B cell (primary cell): ENCODE results near the gene KRT80. TPM values are rescaled to one million over a fixed set of nuclear protein-coding genes. Genes with fewer than 3 reads are reported as not detected.

Source experiments
- ATAC-seq: fragments of 200-7000 bp; cut with Tn5 transposase; one replicate; pipeline ENCODE4 v1.10.0; 2021; ENCODE audit warnings: low read depth, mild to moderate bottlenecking, moderate number of reproducible peaks, moderate library complexity
- CTCF ChIA-PET: fragments of 350-600 bp; sonication (Branson Sonifier 250); formaldehyde crosslinking; loops from one replicate; lab custom pipeline; 2021; ENCODE audit warnings: antibody characterized with exemption, inconsistent platforms; lab: Charles Lee
- POLR2A ChIA-PET: fragments of 350-600 bp; sonication (Branson Sonifier 250); formaldehyde crosslinking; loops from one replicate; lab custom pipeline; 2021; ENCODE audit warnings: antibody characterized with exemption; lab: Charles Lee
- DNase-seq: peaks from one replicate; pipeline ENCODE4 v3.0.0; 2013
- H2AFZ ChIP-seq: 2 replicates; pipeline ENCODE4 v1.6.1; 2012; ENCODE audit warnings: mild to moderate bottlenecking, low read depth, low read length; ENCODE audit not compliant: insufficient read depth, poor library complexity, severe bottlenecking
- H3K27ac ChIP-seq, 2 donors: 1 replicate in 1 of 2; 2 replicates in 1 of 2; pipeline ENCODE4 v1.5.1; 2012 to 2013; ENCODE audit warnings: low read length in 2 of 2, mild to moderate bottlenecking in 2 of 2, moderate library complexity in 1 of 2
- H3K27me3 ChIP-seq, 4 experiments: fragments of 200-600 bp in 1 of 4; sonication (generic) in 1 of 4; replicated peaks in 1 of 4; 1 replicate in 2 of 4; 2 replicates in 2 of 4; pipeline versions ENCODE4 v1.6.1 to v1.7.0; 2013 to 2016; ENCODE audit warnings: low read length in 3 of 4, mild to moderate bottlenecking in 2 of 4, mixed read lengths in 1 of 4, moderate library complexity in 1 of 4; ENCODE audit not compliant: insufficient read depth in 4 of 4, control insufficient read depth in 3 of 4; ENCODE audit errors: control extremely low read depth in 1 of 4
- H3K36me3 ChIP-seq, 2 experiments: replicated peaks in 1 of 2; 1 replicate in 1 of 2; 2 replicates in 1 of 2; pipeline versions ENCODE4 v1.6.1 to v1.7.1; 2013; ENCODE audit warnings: low read length in 1 of 2; ENCODE audit not compliant: insufficient read depth in 2 of 2, control insufficient read depth in 1 of 2; ENCODE audit errors: control extremely low read depth in 1 of 2, extremely low read depth in 1 of 2
- H3K4me1 ChIP-seq, 2 donors: fragments of 200-600 bp in 1 of 2; sonication (generic) in 1 of 2; 1 replicate in 1 of 2; 2 replicates in 1 of 2; pipeline versions ENCODE4 v1.5.1 to v1.6.1; 2013 to 2017; ENCODE audit warnings: low read length in 2 of 2; ENCODE audit not compliant: control insufficient read depth in 2 of 2, insufficient read depth in 2 of 2
- H3K4me2 ChIP-seq: replicated peaks from 2 replicates; pipeline ENCODE3; 2012; ENCODE audit warnings: mild to moderate bottlenecking, low read depth, low read length; ENCODE audit not compliant: poor library complexity, severe bottlenecking
- H3K4me3 ChIP-seq, 5 experiments: fragments of 200-600 bp in 1 of 5; sonication (generic) in 1 of 5; 1 replicate in 3 of 5; 2 replicates in 2 of 5; pipeline versions ENCODE4 v1.5.1 to v1.7.0; 2011 to 2016; ENCODE audit warnings: low read length in 4 of 5, mild to moderate bottlenecking in 4 of 5, low read depth in 2 of 5, control low read depth in 1 of 5, moderate library complexity in 1 of 5; ENCODE audit not compliant: insufficient read depth in 1 of 5; ENCODE audit errors: control extremely low read depth in 1 of 5, extremely low read depth in 1 of 5
- H3K79me2 ChIP-seq: fragments of 200-600 bp; sonication (generic); one replicate; pipeline ENCODE4 v1.6.0; 2016; ENCODE audit warnings: low read length; ENCODE audit not compliant: control insufficient read depth, insufficient read depth
- H3K9ac ChIP-seq: fragments of 200-600 bp; sonication (generic); 2 replicates; pipeline ENCODE4 v1.6.1; 2017; ENCODE audit warnings: mild to moderate bottlenecking, low read length, moderate library complexity
- H3K9me3 ChIP-seq, 3 donors: one replicate each; pipeline versions ENCODE4 v1.6.1 to v1.7.1; 2013; ENCODE audit warnings: low read length in 2 of 3; ENCODE audit not compliant: control insufficient read depth in 2 of 3, insufficient read depth in 1 of 3; ENCODE audit errors: control extremely low read depth in 1 of 3
- H4K20me1 ChIP-seq: 2 replicates; pipeline ENCODE4 v1.6.0; 2012; ENCODE audit warnings: mild to moderate bottlenecking, low read length; ENCODE audit not compliant: insufficient read depth, control insufficient read depth, poor library complexity, severe bottlenecking
- H3K27ac Mint-ChIP-seq: one replicate; pipeline ENCODE4 v1.8.0; 2021; ENCODE audit warnings: mixed read lengths
- H3K27me3 Mint-ChIP-seq: one replicate; pipeline ENCODE4 v1.8.0; 2021; ENCODE audit warnings: mixed read lengths
- H3K4me1 Mint-ChIP-seq: one replicate; pipeline ENCODE4 v1.8.0; 2021; ENCODE audit warnings: mixed read lengths
- H3K4me3 Mint-ChIP-seq: one replicate; pipeline ENCODE4 v1.8.0; 2021; ENCODE audit warnings: mixed read lengths
- H3K9me3 Mint-ChIP-seq: one replicate; pipeline ENCODE4 v1.8.0; 2022; ENCODE audit warnings: mixed read lengths; ENCODE audit not compliant: insufficient read depth
- EZH2 ChIP-seq: IDR thresholded peaks from 2 replicates; pipeline ENCODE4 v1.6.1; 2012; ENCODE audit warnings: borderline replicate concordance, low read depth, mild to moderate bottlenecking, moderate library complexity, low read length; ENCODE audit not compliant: insufficient read depth, poor library complexity, severe bottlenecking
- WGBS: methylation state at CpG from one replicate; pipeline ENCODE4 v1.1.5; 2013; ENCODE audit warnings: missing lambda C conversion rate; ENCODE audit not compliant: insufficient coverage; 5-methylcytosine and 5-hydroxymethylcytosine counted together
- intact Hi-C: fragments of 100-400 bp; cut with micrococcal nuclease; formaldehyde crosslinking; loops from one replicate; pipeline ENCODE4 v1.10.0; 2022
- polyA plus RNA-seq: library from polyadenylated mRNA; depleted of rRNA; stranded (reverse); fragments of >200 nt; gene quantifications from 2 replicates; pipeline ENCODE4 v1.2.3, GENCODE V29; 2012
- total RNA-seq, 2 donors: library from RNA; stranded (reverse); fragments of 120-200 nt in 1 of 2; gene quantifications; 1 replicate in 1 of 2; 2 replicates in 1 of 2; pipeline versions ENCODE4 v1.2.3 to v1.2.4, GENCODE V29; 2013 to 2022
- TF ChIP-seq, protein P1 (sequence below): fragments of 200-600 bp; IDR thresholded peaks from one replicate; pipeline ENCODE4 v1.8.0; 2022; ENCODE audit warnings: antibody characterized with exemption, mild to moderate bottlenecking

KRT80 gene
- total and polyA plus RNA-seq, 2 donors (not counting 1 experiment from before 2014, with no cell fraction given), result not detected

- Histone ChIP-seq H3K4me1 (peaks cover 3 to 18% of the 10 kb centered on the region in 2 donors), H3K9ac (no peak overlapping the region), H3K79me2 (no peaks in the 10 kb centered on the region), H3K4me3 (no peak overlapping the region), H2AFZ (no peak overlapping the region), H3K36me3 (no peaks in the 10 kb centered on the region), H3K4me2 (no peak overlapping the region), H3K27ac (no peak overlapping the region), H4K20me1 (no peaks in the 10 kb centered on the region), H3K27me3 (peaks cover 0 to 12% (median 0%) of the 10 kb centered on the region in 4 experiments), H3K9me3 (peaks cover 0 to 8% (median 0%) of the 10 kb centered on the region in 3 donors)
- TF ChIP-seq, protein P1, sequence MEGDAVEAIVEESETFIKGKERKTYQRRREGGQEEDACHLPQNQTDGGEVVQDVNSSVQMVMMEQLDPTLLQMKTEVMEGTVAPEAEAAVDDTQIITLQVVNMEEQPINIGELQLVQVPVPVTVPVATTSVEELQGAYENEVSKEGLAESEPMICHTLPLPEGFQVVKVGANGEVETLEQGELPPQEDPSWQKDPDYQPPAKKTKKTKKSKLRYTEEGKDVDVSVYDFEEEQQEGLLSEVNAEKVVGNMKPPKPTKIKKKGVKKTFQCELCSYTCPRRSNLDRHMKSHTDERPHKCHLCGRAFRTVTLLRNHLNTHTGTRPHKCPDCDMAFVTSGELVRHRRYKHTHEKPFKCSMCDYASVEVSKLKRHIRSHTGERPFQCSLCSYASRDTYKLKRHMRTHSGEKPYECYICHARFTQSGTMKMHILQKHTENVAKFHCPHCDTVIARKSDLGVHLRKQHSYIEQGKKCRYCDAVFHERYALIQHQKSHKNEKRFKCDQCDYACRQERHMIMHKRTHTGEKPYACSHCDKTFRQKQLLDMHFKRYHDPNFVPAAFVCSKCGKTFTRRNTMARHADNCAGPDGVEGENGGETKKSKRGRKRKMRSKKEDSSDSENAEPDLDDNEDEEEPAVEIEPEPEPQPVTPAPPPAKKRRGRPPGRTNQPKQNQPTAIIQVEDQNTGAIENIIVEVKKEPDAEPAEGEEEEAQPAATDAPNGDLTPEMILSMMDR, result peak; percentile 78
- no peak for TF ChIP-seq EZH2
- H3K4me1 Mint-ChIP-seq, result peaks cover 3% of the 10 kb centered on the region
- intact Hi-C loops, result loop anchor here (10.0 kb wide), 1 partner anchor 718 kb away; no protein-coding TSS in a partner anchor
- H3K9me3 Mint-ChIP-seq, result no peaks in the 10 kb centered on the region
- 81% methylated on average over 4 of the region's 15 CpGs for WGBS
- ChIA-PET POLR2A (no interaction called here), CTCF (interaction anchor here (0.6 to 2.0 kb wide), 4 partner anchors 32 to 992 kb away, joined by 3 to 7 read pairs (median 4); no protein-coding TSS in a partner anchor)
- peak; percentile 60 for ATAC-seq
- H3K4me3 Mint-ChIP-seq, result no peak overlapping the region
- H3K27me3 Mint-ChIP-seq, result peaks cover 18% of the 10 kb centered on the region
- peak overlapping the region; percentile 41 for H3K27ac Mint-ChIP-seq
- DNase-seq, result peak; percentile 66
Measured at GRCh38 chr12:52156757-52157565, 34.9 kb downstream of the KRT80 start.

DNA sequence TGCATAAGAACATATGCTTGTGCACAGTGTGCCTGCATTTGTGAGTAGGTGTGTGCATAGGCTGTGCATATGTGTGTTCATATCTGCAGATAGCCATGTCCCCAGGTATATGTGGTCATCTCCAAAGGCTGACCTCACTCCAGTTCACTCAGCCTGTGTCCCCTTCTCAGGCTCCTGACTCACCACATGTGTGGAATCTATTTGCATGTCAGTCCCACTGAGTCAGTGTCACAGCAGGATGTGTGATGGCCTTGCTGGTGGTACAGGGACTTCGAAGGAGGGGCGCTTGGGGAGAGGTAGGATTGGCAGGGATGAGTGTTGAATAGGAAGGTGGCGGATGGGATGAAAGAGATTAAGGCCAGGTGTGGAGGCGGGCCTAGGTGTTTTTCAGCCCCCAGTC, 35.5 kb downstream of the KRT80 start:
- Histone ChIP-seq H3K9me3 (peaks cover 0 to 8% (median 0%) of the 10 kb centered on the region in 3 donors), H3K4me2 (no peak overlapping the region), H3K27ac (no peak overlapping the region), H2AFZ (no peak overlapping the region), H3K4me3 (no peak overlapping the region), H3K79me2 (no peaks in the 10 kb centered on the region), H3K27me3 (peaks cover 0 to 15% (median 2%) of the 10 kb centered on the region in 4 experiments), H3K4me1 (peaks cover 4 to 21% of the 10 kb centered on the region in 2 donors), H3K36me3 (no peaks in the 10 kb centered on the region), H3K9ac (no peak overlapping the region), H4K20me1 (no peaks in the 10 kb centered on the region)
- peaks cover 10% of the 10 kb centered on the region for H3K4me1 Mint-ChIP-seq
- no peak overlapping the region for H3K27ac Mint-ChIP-seq
- WGBS, result 100% methylated on average over 3 of the region's 4 CpGs
- no peak for DNase-seq
- intact Hi-C loops, result loop anchor here (10.0 kb wide), 1 partner anchor 718 kb away; no protein-coding TSS in a partner anchor
- H3K9me3 Mint-ChIP-seq, result no peaks in the 10 kb centered on the region
- ChIA-PET POLR2A (no interaction called here), CTCF (interaction anchor here (0.6 to 2.0 kb wide), 3 partner anchors 171 to 992 kb away, joined by 3 to 7 read pairs (median 6); no protein-coding TSS in a partner anchor)
- ATAC-seq, result no peak
- peaks cover 21% of the 10 kb centered on the region for H3K27me3 Mint-ChIP-seq
- TF ChIP-seq EZH2, result no peak
- TF ChIP-seq, protein P1, result no peak
- H3K4me3 Mint-ChIP-seq, result no peak overlapping the region
